GM12878 (cell line): ENCODE measurements around the gene SRSF12. TPM values are rescaled to one million over a fixed set of nuclear protein-coding genes. Genes with fewer than 3 reads are reported as not detected.
A peak's percentile ranks its signal among the peaks of the same experiment; 100 is the strongest.

Source experiments
- BACH1 ChIP-seq: fragments of 450-650 bp; IDR thresholded peaks from 2 replicates; pipeline ENCODE4 v1.6.1; 2017; ENCODE audit warnings: mild to moderate bottlenecking, borderline replicate concordance
- CTCF ChIP-seq, 3 experiments: IDR thresholded peaks in 2 of 3; conservative IDR thresholded peaks in 1 of 3; 2 replicates each; pipeline ENCODE4 v1.5.1; 2011; ENCODE audit warnings: low read depth in 3 of 3, low read length in 3 of 3, mild to moderate bottlenecking in 3 of 3, control low read depth in 2 of 3, moderate library complexity in 2 of 3, inconsistent platforms in 1 of 3, mixed read lengths in 1 of 3; ENCODE audit not compliant: control insufficient read depth in 2 of 3, insufficient read depth in 1 of 3; ENCODE audit errors: extremely low read depth in 1 of 3
- CUX1 ChIP-seq: IDR thresholded peaks from 2 replicates; pipeline ENCODE4 v1.6.1; 2012; ENCODE audit warnings: improper control_type of control experiment, low read depth, low read length; ENCODE audit not compliant: insufficient replicate concordance
- DPF2 ChIP-seq: fragments of 450-650 bp; IDR thresholded peaks from 2 replicates; pipeline ENCODE4 v1.6.1; 2017; ENCODE audit warnings: mild to moderate bottlenecking
- EGR1 ChIP-seq, 2 experiments: IDR thresholded peaks; 1 replicate in 1 of 2; 2 replicates in 1 of 2; pipeline ENCODE4 v1.6.1; 2011 to 2012; ENCODE audit warnings: low read depth in 2 of 2, low read length in 2 of 2, borderline replicate concordance in 1 of 2, mild to moderate bottlenecking in 1 of 2, moderate library complexity in 1 of 2
- ELK1 ChIP-seq: IDR thresholded peaks from 2 replicates; pipeline ENCODE4 v1.6.1; 2012; ENCODE audit warnings: low read depth, low read length, improper control_type of control experiment
- IKZF2 ChIP-seq, 2 experiments: fragments of 450-650 bp; IDR thresholded peaks; 2 replicates each; pipeline ENCODE4 v1.6.1; 2017; ENCODE audit warnings: mild to moderate bottlenecking in 2 of 2, moderate library complexity in 2 of 2
- IRF3 ChIP-seq: fragments of 450-650 bp; IDR thresholded peaks from 2 replicates; pipeline ENCODE4 v1.6.1; 2014; ENCODE audit warnings: mild to moderate bottlenecking
- IRF4 ChIP-seq: IDR thresholded peaks from 2 replicates; pipeline ENCODE4 v1.6.1; 2011; ENCODE audit warnings: low read depth, low read length
- KLF5 ChIP-seq: fragments of 450-650 bp; IDR thresholded peaks from 2 replicates; pipeline ENCODE4 v1.6.1; 2014; ENCODE audit warnings: mild to moderate bottlenecking; ENCODE audit not compliant: partially characterized antibody
- MTA3 ChIP-seq: IDR thresholded peaks from 2 replicates; pipeline ENCODE4 v1.6.1; 2012; ENCODE audit warnings: low read length, inconsistent platforms, borderline replicate concordance
- MYB ChIP-seq: fragments of 150-350 bp; IDR thresholded peaks from 2 replicates; pipeline ENCODE4 v1.6.1; 2014; ENCODE audit warnings: mild to moderate bottlenecking, low read depth, low read length, borderline replicate concordance
- MYC ChIP-seq: IDR thresholded peaks from 2 replicates; pipeline ENCODE4 v1.6.1; 2011; ENCODE audit warnings: mild to moderate bottlenecking, low read length, moderate library complexity, inconsistent platforms; ENCODE audit not compliant: insufficient read depth, insufficient replicate concordance, insufficient read length, severe bottlenecking
- NR2C1 ChIP-seq: fragments of 450-650 bp; IDR thresholded peaks from 2 replicates; pipeline ENCODE4 v1.6.1; 2017; ENCODE audit warnings: antibody characterized with exemption, mild to moderate bottlenecking, moderate library complexity
- SIN3A ChIP-seq: IDR thresholded peaks from 2 replicates; pipeline ENCODE4 v1.6.1; 2012; ENCODE audit warnings: low read depth, low read length, improper control_type of control experiment
- SMAD5 ChIP-seq: IDR thresholded peaks from 2 replicates; pipeline ENCODE4 v1.6.1; 2016; ENCODE audit warnings: antibody characterized with exemption, low read depth
- SMARCA5 ChIP-seq: fragments of 450-650 bp; IDR thresholded peaks from 2 replicates; pipeline ENCODE4 v1.6.1; 2017; ENCODE audit warnings: mild to moderate bottlenecking
- SPI1 ChIP-seq: IDR thresholded peaks from 2 replicates; pipeline ENCODE4 v1.6.1; 2011; ENCODE audit warnings: low read depth, mild to moderate bottlenecking, low read length, moderate library complexity, borderline replicate concordance; ENCODE audit not compliant: insufficient read depth
- STAT3 ChIP-seq: IDR thresholded peaks from 2 replicates; pipeline ENCODE4 v1.6.1; 2011; ENCODE audit warnings: low read depth, low read length, improper control_type of control experiment
- polyA plus RNA-seq, 11 experiments: library from polyadenylated mRNA; depleted of rRNA in 4 of 11; unstranded in 6 of 11; stranded (reverse) in 5 of 11; fragments of >200 nt; fragmentation: Nextera tagmentation in 4 of 11; fragmentation: Illumina TruSeq in 1 of 11; extraction: Ambion mirVana in 4 of 11; extraction: Trizol in 1 of 11; gene quantifications; 1 replicate in 1 of 11; 2 replicates in 10 of 11; pipeline versions ENCODE4 v1.2.1 to v1.2.3, GENCODE V29; 2011 to 2016; ENCODE audit warnings: inconsistent platforms in 2 of 11, missing spikeins in 2 of 11, low read depth in 1 of 11
- total RNA-seq, 4 experiments: library from RNA; depleted of rRNA in 3 of 4; stranded (reverse); fragments of >200 nt in 3 of 4; fragmentation: Illumina TruSeq in 1 of 4; extraction: Trizol in 1 of 4; gene quantifications; 2 replicates each; pipeline versions ENCODE4 v1.2.1 to v1.2.3, GENCODE V29; 2013 to 2021

SRSF12 gene
- total and polyA plus RNA-seq, 10 of the 15 experiments (the other 5 are each of a cell fraction or from before 2014, with no cell fraction given), result 0.03 to 0.23 TPM; not detected in 8

GRCh38 chr6:89145091-89145955, 27.5 kb upstream of the SRSF12 start (continued):
- TF ChIP-seq ELK1, result no peak
- TF ChIP-seq KLF5, result no peak
- no peak for TF ChIP-seq STAT3
- TF ChIP-seq MYB, result no peak
- TF ChIP-seq MTA3, result peak; percentile 27; the same call in 1 of the 2 replicates
- no peak for TF ChIP-seq CTCF (IDR thresholded peaks at IDR 0.05 in 2 of 3, conservative IDR thresholded peaks at IDR 0.05 in 1 of 3; ENCODE audit: control insufficient read depth in 2 of 3, extremely low read depth in 1 of 3, insufficient read depth in 1 of 3, low read depth in 3 of 3, low read length in 3 of 3)
- no peak for TF ChIP-seq IRF3
- TF ChIP-seq IKZF2 (IDR thresholded peaks at IDR 0.05), result no peak
- no peak for TF ChIP-seq SPI1
- no peak for TF ChIP-seq MYC
- no peak for TF ChIP-seq BACH1
- no peak for TF ChIP-seq EGR1 (IDR thresholded peaks at IDR 0.05; ENCODE audit: borderline replicate concordance in 1 of 2, low read depth in 2 of 2, low read length in 2 of 2)
- no peak for TF ChIP-seq DPF2
- no peak for TF ChIP-seq SMARCA5
- TF ChIP-seq CUX1, result peak; percentile 66
- TF ChIP-seq SIN3A, result no peak
- no peak for TF ChIP-seq NR2C1
- TF ChIP-seq IRF4, result 0 out of 2 replicates have a peak, but pooled peaks have one; percentile 12
- TF ChIP-seq SMAD5, result no peak
